Stimulated activated CD4-positive, alpha-beta T cell treated with anti-CD3 and anti-CD28 coated beads, Interleukin-4, amount 100 ng/mL, for 4 hours (primary cell): Measurements from ENCODE around the gene E2F2.

ENCODE experiments used
- DNase-seq, 2 experiments: peaks; one replicate each; pipeline ENCODE4 v3.0.0-alpha.2; 2020

E2F2 gene

DNA sequence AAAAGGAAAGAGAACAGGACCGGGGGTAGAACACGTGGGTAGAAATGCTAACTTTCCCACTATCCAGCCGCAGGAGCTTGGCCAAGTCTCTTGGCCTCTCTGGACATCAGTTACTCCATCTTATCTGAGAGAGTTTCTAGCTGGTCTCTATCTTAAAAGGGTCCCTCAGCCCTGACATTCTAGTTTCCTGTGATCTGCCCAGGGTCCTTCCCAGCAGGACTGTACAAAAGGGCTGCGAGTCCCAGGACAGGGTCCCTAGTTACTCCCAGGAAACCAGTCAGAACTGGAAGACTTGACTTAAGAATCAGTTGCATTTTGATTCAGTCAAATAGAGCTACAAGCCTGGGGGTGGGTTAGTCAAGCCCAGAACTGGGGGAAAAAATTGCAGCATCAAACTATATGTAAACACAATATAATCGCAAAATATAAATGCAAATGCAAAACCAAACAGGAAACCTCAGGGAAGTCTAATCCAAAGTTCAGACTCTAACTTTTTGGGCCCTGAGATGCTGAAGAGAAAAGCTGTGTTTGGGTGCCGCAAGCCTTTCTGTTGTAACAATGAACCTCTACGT, 49.9 kb downstream of the E2F2 start:
- no peak for DNase-seq

DNA sequence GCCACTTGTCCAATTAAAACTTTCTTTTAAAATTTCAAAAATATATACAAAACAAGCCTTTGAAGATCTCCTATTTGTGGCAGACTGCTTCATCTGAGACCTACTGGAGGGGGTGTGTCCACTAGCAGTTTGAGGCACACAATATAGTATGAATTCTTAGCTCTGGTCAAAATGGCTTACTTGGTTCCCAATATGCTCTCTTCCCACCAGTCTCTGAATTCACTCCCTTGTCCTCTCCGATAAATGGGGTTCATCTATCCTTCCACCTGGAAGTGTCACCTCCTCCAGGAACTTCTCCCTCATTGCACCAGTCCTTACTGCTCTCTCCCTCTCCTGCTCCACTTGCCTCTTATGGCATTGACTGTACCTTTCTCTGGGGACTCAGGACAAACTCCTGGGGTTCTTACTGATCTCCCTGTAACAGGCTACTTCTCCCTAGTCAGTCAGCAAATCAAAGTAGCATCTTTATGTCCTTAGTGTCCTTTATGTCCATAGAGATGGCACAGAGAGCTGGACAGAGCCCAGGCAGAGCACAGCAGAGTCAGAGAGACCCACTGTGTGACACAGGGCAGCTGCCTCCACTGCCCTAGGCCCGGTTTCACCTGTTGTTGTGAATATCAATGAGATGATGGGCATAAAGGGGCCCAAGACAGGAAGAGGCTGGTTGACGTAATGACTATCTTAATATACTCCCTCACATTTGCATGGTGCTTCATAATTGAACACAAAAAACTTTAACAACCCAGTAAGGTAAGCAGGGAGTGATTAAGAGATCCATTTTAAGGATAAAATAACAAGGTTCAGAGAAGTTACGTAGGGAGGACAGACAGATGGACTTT, 50.6 kb downstream of the E2F2 start:
- DNase-seq, result no peak

DNA sequence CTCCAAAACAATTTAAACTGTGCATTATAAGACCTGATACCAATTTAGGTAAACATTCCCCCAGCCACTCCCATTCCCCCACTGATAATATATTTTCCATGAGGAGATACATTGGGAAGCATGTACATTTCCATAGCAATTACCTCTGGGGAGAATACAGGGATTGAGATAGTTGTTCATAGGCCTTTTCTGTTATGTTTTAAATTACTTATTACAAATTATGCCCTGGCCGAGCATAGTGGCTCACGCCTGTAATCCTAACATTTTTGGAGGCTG, 51.4 kb downstream of the E2F2 start:
- no peak for DNase-seq

DNA sequence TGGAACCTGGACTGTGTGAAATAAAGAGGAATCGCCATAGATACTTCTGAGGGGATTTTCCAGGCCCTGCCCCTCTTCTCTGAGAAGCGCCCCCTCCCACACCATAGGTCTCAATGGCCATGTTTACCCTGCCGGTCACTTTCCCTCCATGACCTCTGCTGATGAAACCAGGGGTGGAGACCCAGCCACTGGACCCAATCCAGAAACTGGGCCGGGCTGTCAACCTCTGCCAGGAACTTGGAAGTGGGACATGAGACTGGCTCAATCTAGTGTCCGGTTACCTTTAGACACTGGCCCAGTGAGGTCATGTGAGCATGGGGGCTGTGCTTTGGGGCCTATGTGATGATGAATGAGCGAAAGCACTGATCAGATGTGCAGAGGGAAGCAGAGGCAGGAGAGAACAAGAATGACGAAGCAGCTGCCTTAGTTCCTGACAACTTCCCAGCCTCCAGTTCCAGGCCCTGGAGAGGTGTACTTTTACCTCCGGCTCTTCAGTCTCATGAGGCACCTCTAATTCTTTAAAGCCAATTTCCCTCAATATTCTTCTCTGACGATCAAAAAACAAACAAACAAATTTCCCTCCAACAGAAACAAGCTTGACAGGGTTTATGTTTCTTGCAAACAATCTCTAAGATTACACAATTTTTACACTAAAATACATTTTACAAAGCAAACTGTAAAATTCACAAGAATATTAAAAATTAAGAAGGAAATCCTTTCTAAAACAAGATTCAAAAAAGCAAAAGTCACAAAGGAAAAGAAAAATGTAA, 52.0 kb downstream of the E2F2 start:
- no peak for DNase-seq

DNA sequence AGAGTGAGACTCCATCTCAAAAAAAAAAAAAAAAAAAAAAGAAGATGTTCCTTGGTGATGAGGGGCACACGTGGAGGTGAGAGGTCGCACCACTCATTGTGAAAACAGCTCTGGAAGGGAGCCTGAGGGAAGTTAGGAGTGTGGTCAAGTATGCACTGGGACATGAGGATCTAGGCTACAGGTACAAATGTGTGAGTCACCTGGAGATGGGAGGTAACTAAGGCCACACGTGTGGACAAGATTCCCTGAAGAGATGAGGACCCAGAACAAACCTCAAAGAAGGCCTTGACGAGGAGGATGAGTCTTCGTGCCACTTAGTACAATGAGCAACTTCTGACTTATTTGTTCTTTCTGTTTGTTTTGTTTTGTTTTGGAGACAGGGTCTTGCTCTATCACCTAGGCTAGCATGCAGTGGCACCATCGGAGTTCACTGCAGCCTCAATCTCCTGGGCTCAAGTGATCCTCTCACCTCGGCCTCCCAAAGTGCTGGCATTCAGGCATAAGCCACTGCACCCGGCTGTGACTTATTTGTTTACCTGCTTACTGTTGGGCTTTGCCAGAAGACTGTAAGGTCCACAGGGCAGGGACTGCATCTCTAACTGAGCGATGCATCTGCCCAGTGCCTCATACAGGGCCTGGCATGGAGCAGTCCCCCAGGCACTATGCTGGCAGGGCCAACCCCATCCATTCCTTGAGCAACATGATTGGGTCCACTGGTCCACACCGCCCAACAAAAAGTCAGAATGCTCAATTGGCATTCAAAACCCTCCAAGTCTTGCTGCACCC, 53.5 kb downstream of the E2F2 start:
- no peak for DNase-seq

DNA sequence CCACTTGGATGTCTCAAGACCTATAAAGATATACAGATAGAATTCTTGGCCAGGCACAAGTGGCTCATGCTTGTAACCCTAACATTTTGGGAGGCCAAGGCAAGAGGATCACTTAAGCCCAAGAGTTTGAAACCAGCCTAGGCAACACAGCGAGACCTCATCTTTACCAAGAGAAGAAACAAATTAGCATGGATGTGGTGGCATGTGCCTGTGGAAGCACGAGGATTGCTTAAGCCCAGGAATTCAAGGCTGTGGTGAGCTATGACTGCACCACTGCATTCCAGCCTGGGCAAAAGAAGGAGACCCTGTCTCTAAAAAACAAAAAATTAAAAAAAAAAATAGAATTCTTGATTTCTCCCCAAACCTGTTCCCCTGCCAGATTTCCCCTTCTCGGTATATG, 55.4 kb downstream of the E2F2 start:
- DNase-seq, result no peak

DNA sequence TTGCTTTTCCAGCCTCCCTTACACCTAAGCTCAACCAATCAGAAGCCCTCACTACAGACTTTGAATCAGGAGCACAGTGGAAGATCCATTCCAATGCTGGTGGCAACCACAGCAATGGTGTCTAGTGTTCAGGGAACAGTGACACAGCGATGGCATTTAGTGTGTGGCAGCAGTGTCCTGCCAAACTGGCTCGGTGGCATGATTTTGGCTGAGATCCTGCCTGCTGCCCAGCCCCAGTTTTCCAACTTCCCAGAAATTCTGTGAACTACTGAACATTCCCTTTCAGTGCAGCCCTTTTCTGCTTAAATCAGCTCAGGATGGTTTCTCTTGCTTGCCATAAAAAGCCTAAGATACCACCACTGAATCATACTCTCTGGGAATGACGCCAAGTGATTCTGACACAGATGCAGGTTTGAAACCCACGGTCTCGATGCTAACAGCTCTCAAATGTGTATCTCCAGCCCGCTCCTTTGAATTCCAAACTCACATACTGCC, 55.9 kb downstream of the E2F2 start:
- no peak for DNase-seq

DNA sequence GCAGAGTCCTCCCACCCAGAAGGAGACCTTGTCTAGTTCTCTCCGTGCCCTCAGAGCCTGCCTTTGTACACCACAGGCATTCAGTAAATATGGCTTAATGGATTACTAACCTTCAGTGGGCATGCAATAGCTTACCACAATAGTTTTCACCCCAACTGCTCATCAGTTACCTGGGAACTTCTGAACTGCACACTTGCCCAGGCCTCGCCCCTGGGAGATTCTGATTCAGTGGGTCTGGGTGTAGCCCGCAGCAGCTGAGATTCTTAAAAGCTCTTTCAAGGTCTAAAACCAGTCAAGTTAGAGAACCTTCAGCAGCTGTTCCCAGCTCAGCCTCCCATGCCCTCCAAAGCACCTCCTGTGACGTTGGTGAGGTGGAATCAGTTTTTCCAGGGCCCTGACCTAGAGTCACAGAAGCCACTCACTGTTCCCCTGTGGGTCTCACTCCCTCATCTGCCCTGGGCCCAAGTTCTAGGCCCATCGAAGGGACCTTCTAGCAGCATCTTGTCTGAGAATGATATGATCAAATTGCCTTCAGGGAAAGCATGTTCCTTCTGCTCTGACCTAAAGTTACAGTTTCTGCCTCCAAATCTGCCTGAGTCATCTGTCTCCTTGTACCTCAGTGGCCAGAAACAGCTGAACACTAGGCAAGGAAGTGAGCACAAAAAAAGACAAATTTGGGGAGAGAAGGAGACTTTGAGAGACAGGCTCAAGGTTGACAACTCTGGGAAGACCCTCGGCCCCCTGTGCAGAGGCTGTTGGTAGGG, 57.8 kb downstream of the E2F2 start:
- no peak for DNase-seq

DNA sequence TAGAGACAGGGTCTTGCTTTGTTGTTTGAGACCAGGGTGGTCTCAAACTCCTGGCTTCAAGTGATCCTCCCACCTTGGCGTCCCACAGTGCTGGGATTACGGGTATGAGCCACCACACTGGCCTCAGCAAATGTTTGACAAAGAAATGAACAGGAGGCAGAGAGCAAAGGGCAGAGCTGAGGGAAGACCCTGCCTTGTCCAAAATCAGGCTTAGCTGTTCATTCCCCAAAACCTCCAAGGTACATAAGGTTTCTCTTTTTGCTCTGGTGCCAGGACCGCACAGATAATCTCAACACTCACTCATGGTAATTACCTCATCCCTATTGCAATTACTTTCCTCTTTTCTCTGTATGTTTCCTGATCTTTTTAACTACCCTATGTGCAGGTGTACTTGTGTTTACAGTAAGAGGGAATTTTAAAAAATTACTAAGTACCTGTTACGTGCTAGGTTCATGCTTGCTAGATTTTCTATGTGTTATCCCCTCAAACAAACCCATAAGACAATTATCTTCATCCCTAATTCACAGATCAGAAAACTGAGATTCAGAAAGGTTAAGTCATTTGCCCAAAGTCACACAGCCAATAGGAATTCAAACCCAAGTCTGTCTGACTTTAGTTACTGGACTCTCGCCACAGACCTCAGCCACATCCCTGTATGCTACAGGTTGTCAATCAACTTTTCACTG, 58.5 kb downstream of the E2F2 start:
- DNase-seq, result no peak

DNA sequence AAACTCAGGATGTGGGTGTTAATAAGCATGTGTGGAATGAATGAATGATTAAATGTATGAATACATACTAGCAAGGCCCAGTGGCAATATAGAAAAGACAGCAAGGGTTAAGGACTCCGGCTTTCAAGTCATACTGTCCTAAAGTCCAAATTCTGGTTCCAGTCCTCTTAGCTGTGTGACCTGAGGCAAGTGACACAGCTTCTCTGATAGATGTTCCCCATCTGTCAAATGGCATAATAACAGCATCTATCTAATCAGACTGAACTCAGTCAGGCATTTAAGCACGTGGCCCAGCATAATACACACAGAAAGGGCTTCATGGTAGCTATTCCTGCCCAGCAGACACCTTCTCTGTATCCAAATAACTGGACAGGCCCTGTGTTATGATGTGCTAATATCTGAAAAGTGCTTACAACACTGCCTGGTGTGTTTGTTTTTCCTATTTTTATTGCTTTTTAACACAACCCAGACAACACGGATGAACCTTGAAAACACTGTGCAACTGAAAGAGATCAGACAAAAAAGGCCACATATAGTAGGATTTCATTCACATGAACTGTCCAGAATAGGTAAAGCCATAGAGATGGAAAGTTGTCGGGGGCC, 59.5 kb downstream of the E2F2 start:
- no peak for DNase-seq

DNA sequence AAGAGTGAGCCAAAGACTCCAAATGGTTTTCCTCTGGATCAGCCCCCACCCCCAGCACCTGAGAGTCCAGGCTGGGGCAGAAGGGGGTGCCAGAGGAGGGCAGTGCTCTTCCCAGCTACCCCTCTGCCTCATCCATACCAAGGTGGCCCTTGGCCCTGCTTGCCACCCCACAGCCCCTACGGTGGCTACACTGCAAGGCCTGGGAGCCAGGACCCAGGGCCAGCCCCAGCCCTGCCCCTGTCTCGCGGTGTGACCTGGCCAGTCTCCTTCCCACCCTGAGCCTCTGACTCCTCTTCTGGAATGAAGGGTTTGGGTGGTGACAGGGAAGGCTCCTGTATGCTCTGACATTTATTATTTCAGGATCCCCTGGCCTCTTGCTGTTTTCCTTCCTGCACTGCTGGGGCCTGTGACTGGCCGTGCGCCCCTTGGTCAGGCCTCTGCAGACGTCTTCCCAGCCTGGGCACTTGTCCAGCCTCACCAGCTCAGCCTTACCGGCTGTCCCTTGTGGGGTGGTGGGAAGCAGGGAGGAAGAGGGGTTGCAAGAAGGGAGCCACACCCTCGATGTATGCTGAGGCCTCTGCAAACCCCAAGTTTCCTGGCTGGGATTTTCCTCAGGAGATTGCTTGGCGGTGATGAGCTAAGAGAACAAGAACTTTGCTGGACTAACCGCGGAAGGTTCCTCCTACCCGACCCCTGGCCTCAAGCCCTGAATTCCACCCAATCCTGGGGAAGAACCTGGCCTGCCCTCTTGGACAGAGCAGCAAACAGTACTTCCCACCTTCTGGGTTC, 60.6 kb downstream of the E2F2 start:
- no peak for DNase-seq

DNA sequence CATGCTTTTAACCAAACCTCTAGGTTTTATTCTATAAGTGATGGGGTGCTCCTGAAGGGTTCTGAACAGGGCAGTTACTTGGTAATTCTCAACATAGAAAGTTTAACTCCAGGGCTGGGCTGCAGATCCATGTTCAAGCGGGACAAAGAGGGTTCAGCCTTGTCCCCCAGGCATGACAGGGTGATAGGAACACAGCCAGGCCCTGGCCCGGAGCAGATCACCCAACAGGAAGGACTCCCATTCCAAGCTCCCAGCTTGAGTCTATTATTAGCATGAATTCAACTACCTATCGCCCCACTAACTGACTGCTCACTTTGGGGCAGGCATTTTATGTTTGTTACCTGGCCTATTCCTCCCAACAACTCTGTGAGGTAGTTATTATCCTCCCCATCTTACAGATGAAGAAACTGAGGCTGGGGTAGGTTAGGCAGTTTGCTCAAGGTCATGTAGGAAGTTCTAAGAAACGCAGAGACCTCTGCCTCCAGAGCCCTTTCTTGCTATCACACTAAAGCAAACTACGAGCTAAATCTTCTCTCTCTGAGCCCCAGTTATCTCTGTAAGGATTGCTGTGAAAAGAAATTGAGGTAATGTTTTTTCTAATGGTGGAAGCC, 61.6 kb downstream of the E2F2 start:
- no peak for DNase-seq

DNA sequence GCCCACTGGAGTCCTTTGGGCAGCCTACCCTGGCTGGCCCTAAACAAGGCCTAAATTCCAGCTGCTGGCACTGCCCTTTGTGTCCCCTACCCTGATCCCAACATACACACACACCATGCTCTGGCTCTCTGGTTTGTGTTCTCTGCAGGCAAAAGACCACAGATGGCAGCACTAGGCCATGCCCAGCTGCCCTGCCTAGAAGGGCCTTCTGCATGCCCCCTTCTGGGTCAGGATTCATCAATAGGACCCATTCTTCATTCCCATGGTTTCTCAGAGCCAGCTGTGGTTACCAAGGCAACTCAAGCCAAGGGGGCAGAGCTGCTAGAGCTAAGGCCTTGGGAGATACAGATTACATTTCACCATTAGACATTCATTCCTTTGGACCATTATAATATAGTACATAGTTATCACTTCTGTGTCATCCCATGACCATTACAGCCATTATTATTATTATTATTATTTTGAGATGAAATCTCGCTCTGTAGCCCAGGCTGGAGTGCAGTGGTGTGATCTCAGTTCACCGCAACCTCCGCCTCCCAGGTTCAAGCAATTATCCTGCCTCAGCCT, 64.5 kb downstream of the E2F2 start:
- DNase-seq, result no peak

DNA sequence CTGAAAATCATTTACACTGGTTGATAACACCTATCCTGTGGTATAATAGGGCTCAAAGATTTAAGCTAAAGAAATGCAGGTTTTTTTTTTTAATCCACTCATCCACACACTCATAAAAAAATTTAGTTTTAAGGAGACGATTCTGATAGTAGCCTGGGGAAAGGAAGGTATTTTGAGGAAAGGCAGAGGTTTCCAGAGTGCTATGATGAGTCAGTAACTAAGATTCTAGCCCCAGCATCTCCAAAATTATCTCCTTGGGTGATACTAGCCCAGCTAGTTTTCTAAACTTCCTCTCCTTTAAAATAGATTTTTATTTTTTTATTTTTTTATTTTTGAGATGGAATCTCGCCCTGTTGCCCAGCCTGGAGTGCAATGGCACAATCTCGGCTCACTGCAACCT, 67.7 kb downstream of the E2F2 start:
- DNase-seq, result no peak

DNA sequence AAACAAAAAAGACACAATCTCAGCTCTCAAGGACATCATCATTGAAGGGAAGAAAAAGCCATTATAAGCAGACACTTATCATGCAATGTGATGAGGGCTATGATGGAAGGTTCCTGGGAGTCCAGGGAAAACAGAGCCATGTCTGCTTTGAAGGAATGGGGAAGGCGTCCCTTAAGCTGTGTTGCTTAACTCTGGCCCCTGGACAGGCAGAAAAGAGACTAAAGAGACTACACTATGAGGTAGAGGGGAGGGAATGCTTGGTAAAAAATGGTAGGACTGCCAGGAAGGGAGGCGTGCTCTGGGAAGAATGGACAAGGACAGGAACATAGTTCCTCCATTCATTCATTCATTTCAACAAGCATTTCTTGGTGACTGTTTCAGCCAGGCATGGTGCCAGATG, 68.3 kb downstream of the E2F2 start:
- DNase-seq, result no peak

DNA sequence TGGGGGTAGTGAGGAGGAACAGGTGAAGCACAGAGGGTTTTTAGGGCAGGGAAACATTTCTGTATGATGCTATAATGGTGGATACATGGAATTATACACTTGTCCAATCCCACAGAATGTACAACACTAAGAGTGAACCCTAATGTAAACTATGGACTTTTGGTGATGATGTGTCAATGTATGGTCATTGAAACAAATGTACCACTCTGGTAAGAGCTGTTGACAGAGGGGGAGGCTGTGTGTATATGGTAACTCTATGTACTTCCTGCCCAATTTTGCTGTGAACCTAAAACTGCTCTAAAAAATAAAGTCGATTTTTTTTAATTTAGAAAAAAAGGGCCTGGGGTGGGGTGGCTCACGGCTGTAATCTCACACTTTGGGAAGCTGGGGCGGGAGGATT, 70.0 kb downstream of the E2F2 start:
- DNase-seq, result no peak

DNA sequence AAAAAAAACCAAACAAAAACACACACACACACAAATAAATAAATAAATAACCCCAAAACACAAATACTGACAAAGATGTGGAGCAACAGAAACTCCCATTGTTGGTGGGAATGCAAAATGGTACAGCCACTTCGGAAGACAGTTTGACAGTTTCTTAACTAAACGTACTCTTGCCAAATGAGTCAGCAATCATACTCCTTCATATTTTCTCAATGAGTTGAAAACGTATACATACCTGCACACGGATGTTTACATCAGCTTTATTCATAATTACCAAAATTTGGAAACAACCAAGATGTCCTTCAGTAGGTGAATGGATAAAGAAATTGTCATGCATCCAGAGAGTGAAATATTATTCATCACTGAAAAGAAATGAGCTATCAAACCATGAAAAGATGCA, 70.5 kb downstream of the E2F2 start:
- no peak for DNase-seq

DNA sequence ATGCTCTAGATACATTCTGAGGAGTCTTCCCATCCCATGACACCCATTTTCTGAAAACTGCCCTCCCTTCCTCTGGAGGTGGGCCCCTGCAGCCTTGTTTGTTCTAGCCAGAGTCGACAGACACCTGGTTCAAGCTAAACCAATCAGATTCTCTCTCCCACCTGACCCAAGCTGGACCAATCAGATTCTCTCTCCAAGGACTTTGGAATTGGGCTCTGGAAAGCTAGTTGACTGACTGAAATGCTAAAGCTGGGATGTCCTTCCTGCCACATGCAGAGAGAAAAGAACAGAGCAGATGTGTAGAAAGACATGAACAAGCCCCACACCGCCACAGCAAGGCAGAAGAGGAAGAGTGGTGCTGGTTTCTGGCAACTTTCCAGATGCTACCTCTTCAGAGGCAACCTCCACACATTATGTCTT, 71.7 kb downstream of the E2F2 start:
- DNase-seq, result no peak
